COLO829 (cell line): ENCODE results near the gene DUXA.

ENCODE experiments used
- DNase-seq: peaks from one replicate; pipeline ENCODE4 v3.0.0; 2012; ENCODE audit warnings: low spot score

Gene DUXA

GRCh38 chr19:57105976-57106721 lies 61.1 kb downstream of the DUXA start:
- no peak for DNase-seq
